ENCODE measurements around the gene C20orf202. TPM values are rescaled to one million over a fixed set of nuclear protein-coding genes. Genes with fewer than 3 reads are reported as not detected.

C20orf202 gene
- total RNA-seq, 4 donors from 2014 or later: 1.1 TPM; not detected in 3

DNA sequence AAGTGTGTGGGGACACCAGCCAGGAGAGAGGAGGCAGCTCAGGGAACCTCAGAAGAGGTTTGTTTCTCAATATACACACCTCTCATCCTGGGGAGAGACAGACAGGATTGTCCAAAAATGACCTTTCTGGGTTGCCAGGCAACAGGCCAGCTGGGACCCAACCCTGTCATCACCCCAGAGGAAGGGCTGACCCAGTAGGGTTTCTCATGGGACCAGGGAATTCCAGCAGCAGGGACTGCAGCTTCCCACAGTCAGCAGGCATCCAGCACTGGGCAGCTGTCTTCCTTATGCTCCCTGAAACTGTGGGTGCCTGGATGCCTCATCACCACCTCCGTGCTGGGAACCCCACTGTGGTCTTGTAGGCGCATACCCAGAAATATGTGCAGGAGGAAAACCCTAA, 1.3 kb downstream of the C20orf202 start:
- WGBS, 2 donors: 92% methylated on average over 2 of the region's 2 CpGs; no CpG with 5 or more reads in 1 of the 2 donors
- H3K36me3 ChIP-seq: no peaks in the 10 kb centered on the region
- H3K27ac ChIP-seq: peak overlapping the region in 1 of 4 donors; percentile 68
- peaks cover 0 to 28% (median 0%) of the 10 kb centered on the region in 3 donors for H3K4me1 ChIP-seq
- no peak overlapping the region for H3K4me3 ChIP-seq
- TF ChIP-seq, protein P1, sequence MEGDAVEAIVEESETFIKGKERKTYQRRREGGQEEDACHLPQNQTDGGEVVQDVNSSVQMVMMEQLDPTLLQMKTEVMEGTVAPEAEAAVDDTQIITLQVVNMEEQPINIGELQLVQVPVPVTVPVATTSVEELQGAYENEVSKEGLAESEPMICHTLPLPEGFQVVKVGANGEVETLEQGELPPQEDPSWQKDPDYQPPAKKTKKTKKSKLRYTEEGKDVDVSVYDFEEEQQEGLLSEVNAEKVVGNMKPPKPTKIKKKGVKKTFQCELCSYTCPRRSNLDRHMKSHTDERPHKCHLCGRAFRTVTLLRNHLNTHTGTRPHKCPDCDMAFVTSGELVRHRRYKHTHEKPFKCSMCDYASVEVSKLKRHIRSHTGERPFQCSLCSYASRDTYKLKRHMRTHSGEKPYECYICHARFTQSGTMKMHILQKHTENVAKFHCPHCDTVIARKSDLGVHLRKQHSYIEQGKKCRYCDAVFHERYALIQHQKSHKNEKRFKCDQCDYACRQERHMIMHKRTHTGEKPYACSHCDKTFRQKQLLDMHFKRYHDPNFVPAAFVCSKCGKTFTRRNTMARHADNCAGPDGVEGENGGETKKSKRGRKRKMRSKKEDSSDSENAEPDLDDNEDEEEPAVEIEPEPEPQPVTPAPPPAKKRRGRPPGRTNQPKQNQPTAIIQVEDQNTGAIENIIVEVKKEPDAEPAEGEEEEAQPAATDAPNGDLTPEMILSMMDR (IDR thresholded peaks at IDR 0.05): no peak
- no peak for TF ChIP-seq POLR2A (IDR thresholded peaks at IDR 0.05)
- DNase-seq: no peak
- H3K9me3 ChIP-seq: no peaks in the 10 kb centered on the region
- intact Hi-C loops (cut with DNase I): no loop called here
- H3K27me3 ChIP-seq: peaks cover 0 to 14% (median 0%) of the 10 kb centered on the region in 4 donors

DNA sequence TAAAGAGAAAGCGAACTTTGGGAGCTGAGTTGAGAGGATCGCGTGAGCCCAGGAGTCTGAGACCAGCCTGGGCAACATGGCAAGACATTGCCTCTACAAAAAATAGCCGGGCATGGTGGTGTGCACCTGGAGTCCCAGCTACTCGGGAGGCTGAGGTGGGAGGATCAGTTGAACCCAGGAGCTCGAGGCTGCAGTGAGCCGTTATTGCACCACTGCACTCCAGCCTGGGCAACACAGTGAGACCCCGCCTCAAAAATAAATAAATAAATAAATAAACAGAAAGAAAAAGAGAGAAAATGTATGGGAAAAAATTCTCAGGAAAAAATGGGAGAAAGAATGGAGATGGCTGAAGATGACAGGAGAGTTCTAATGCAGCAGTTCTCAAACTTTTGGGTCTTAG, 2.5 kb downstream of the C20orf202 start:
- H3K27me3 ChIP-seq: peaks cover 0 to 12% (median 0%) of the 10 kb centered on the region in 4 donors
- 78 to 87% methylated on average over 8 of the region's 8 CpGs for WGBS, 2 donors
- no peaks in the 10 kb centered on the region for H3K9me3 ChIP-seq
- no peak overlapping the region for H3K27ac ChIP-seq
- no peak for DNase-seq
- H3K4me1 ChIP-seq: peaks cover 0 to 22% (median 0%) of the 10 kb centered on the region in 3 donors
- no peaks in the 10 kb centered on the region for H3K36me3 ChIP-seq
- intact Hi-C loops (cut with DNase I): no loop called here
- H3K4me3 ChIP-seq: no peak overlapping the region
- TF ChIP-seq, protein P1 (IDR thresholded peaks at IDR 0.05): no peak
- TF ChIP-seq POLR2A (IDR thresholded peaks at IDR 0.05): no peak

DNA sequence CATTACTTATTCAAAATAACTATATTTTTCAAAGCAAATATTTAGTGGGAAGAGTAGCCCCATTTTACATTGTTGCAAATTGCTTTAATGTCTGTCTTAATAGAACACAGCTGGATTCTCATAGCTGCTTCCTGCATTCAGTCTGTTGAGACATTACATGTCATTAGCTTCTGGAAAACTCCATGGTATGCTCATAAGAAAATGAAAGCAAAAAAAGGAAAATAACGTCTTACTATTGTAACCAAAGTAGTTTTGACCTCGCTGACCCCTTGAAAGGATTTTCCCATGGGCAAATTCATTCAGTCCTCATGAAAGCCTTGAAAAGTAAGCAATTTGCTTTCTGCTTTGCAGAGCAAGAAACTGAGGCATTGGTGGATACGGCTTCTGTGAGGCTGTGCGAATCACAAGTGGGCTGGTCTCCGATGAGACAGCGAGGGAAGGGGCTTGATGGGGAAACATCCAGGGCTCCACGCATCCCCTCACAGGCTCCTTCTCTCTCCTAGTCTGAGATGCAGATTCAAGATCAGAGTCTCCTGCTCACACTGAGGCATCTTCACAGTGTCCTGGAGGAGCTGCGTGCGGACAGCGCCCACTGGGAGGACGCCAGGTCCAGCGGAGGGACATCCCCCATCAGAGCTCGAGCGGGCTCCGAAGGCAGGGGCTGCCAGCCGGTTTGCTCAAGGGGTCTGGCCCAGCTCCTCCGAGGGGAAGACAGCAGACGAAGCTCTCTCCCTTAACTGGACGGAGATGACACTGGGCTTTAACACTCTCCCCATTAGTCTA, 3.3 kb downstream of the C20orf202 start:
- 71 to 72% methylated on average over 10 to 18 of the region's 19 CpGs for WGBS, 2 donors
- Histone ChIP-seq H3K27ac (no peak overlapping the region), H3K4me3 (no peak overlapping the region), H3K27me3 (peaks cover 0 to 16% (median 0%) of the 10 kb centered on the region in 4 donors), H3K36me3 (no peaks in the 10 kb centered on the region), H3K9me3 (no peaks in the 10 kb centered on the region), H3K4me1 (peaks cover 0 to 22% (median 0%) of the 10 kb centered on the region in 3 donors)
- TF ChIP-seq, protein P1 (IDR thresholded peaks at IDR 0.05): no peak
- TF ChIP-seq POLR2A (IDR thresholded peaks at IDR 0.05): no peak
- intact Hi-C loops (cut with DNase I): no loop called here
- DNase-seq: no peak

DNA sequence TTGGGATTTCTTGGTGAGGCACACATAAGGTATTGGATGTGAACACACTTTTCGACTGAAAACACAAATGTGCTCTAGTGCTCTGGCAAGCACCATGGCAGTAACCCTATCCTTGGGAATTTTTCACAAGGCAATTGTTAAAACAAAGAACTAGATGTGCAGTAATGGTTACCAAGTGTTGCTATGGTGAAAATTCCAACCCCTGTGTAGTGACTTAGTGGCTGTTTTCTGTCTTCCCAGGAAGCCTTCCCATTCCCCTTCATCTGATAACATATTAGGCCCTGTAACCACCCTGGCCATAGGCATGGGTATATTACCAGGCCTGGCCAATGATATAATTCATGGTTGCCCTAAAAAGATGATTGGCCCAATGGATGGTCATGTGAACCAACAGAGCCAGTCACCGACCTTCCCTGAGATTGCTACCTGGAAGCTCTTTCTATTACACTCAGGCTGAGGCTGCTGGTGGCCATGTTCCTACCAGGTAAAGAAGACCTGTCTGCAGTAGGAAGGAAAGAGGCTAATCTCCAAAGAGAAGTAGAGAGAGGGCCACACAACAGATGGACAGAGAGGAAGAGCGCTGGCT, 4.1 kb downstream of the C20orf202 start:
- Histone ChIP-seq H3K27me3 (peaks cover 0 to 21% (median 0%) of the 10 kb centered on the region in 4 donors), H3K27ac (no peak overlapping the region), H3K4me3 (no peak overlapping the region), H3K36me3 (no peaks in the 10 kb centered on the region), H3K4me1 (peaks cover 0 to 22% (median 0%) of the 10 kb centered on the region in 3 donors), H3K9me3 (no peaks in the 10 kb centered on the region)
- 90 to 91% methylated on average over 3 of the region's 3 CpGs for WGBS, 2 donors
- no peak for DNase-seq
- TF ChIP-seq POLR2A (IDR thresholded peaks at IDR 0.05): no peak
- TF ChIP-seq, protein P1 (IDR thresholded peaks at IDR 0.05): no peak
- intact Hi-C loops (cut with DNase I): no loop called here
